SK-N-SH (cell line): ENCODE data around the gene PLP2. TPM values are rescaled to one million over a fixed set of nuclear protein-coding genes. Genes with fewer than 3 reads are reported as not detected.

ENCODE experiments used
- CTCF ChIA-PET: fragments of 300-600, 350-600 bp; formaldehyde crosslinking; extraction: SDS; loops from one replicate; lab custom pipeline; 2021; lab: Yijun Ruan, JAX
- POLR2A ChIA-PET: fragments of 350-600 bp; sonication (Branson Sonifier 250); formaldehyde crosslinking; extraction: SDS; loops from one replicate; lab custom pipeline; 2020; ENCODE audit warnings: antibody characterized with exemption, inconsistent platforms; lab: Yijun Ruan, JAX
- DNase-seq: peaks from one replicate; pipeline ENCODE4 v3.0.0; 2012
- H2AFZ ChIP-seq: fragments of 200-600 bp; sonication (generic); 2 replicates; pipeline ENCODE4 v1.8.1; 2016; ENCODE audit warnings: antibody characterized with exemption, mild to moderate bottlenecking, low read depth
- H3F3A ChIP-seq: fragments of 200-600 bp; sonication (generic); replicated peaks from 2 replicates; pipeline ENCODE3; 2016; ENCODE audit warnings: antibody characterized with exemption, mild to moderate bottlenecking; ENCODE audit not compliant: insufficient read depth
- H3K27ac ChIP-seq, 2 experiments: fragments of 200-500 bp in 1 of 2; fragments of 200-600 bp in 1 of 2; sonication (Bioruptor generic) in 1 of 2; sonication (generic), shearing (Covaris generic) in 1 of 2; 2 replicates each; pipeline versions ENCODE4 v1.5.1 to v1.6.1; 2014 to 2016; ENCODE audit warnings: low read depth in 2 of 2, inconsistent platforms in 1 of 2, low read length in 1 of 2, mild to moderate bottlenecking in 1 of 2, mixed read lengths in 1 of 2
- H3K27me3 ChIP-seq: fragments of 200-600 bp; sonication (generic), shearing (Covaris generic); 2 replicates; pipeline ENCODE4 v1.6.1; 2016; ENCODE audit warnings: mixed run types; ENCODE audit not compliant: insufficient read depth
- H3K36me3 ChIP-seq, 2 experiments: fragments of 200-500 bp in 1 of 2; fragments of 200-600 bp in 1 of 2; sonication (Bioruptor generic) in 1 of 2; sonication (generic) in 1 of 2; replicated peaks in 1 of 2; 2 replicates each; pipeline versions ENCODE3 to v1.5.1; 2014 to 2016; ENCODE audit warnings: low read length in 1 of 2, mild to moderate bottlenecking in 1 of 2; ENCODE audit not compliant: insufficient read depth in 2 of 2, control insufficient read depth in 1 of 2
- H3K4me1 ChIP-seq, 2 experiments: fragments of 200-500 bp in 1 of 2; fragments of 200-600 bp in 1 of 2; sonication (Bioruptor generic) in 1 of 2; sonication (generic), shearing (Covaris generic) in 1 of 2; 2 replicates each; pipeline versions ENCODE4 v1.5.1 to v1.6.1; 2014 to 2016; ENCODE audit warnings: low read depth in 1 of 2, low read length in 1 of 2, mixed run types in 1 of 2; ENCODE audit not compliant: insufficient read depth in 2 of 2, control insufficient read depth in 1 of 2
- H3K4me2 ChIP-seq: fragments of 200-600 bp; sonication (generic), shearing (Covaris generic); 2 replicates; pipeline ENCODE4 v1.6.1; 2017; ENCODE audit warnings: mixed run types
- H3K4me3 ChIP-seq, 2 experiments: fragments of 200-500 bp in 1 of 2; fragments of 200-600 bp in 1 of 2; sonication (Bioruptor generic) in 1 of 2; sonication (generic), shearing (Covaris generic) in 1 of 2; 2 replicates each; pipeline versions ENCODE4 v1.5.1 to v1.8.1; 2014 to 2016; ENCODE audit warnings: low read depth in 2 of 2, inconsistent platforms in 1 of 2, low read length in 1 of 2, mild to moderate bottlenecking in 1 of 2, mixed read lengths in 1 of 2, moderate library complexity in 1 of 2
- H3K79me2 ChIP-seq: fragments of 200-600 bp; sonication (generic); 2 replicates; pipeline ENCODE4 v1.8.1; 2017; ENCODE audit warnings: mild to moderate bottlenecking; ENCODE audit not compliant: insufficient read depth
- H3K9ac ChIP-seq: fragments of 200-600 bp; sonication (generic); 2 replicates; pipeline ENCODE4 v1.6.1; 2017; ENCODE audit warnings: mixed run types
- H3K9me2 ChIP-seq: fragments of 200-600 bp; sonication (generic); 2 replicates; pipeline ENCODE4 v1.6.1; 2017; ENCODE audit warnings: mixed run types
- H3K9me3 ChIP-seq: fragments of 200-600 bp; sonication (generic); 2 replicates; pipeline ENCODE4 v1.6.1; 2017; ENCODE audit warnings: mixed run types, mild to moderate bottlenecking, moderate library complexity
- H4K20me1 ChIP-seq: fragments of 200-600 bp; sonication (generic); 2 replicates; pipeline ENCODE4 v1.6.1; 2017; ENCODE audit warnings: mild to moderate bottlenecking, mixed run types; ENCODE audit not compliant: insufficient read depth
- ELF1 ChIP-seq: IDR thresholded peaks from 2 replicates; pipeline ENCODE4 v1.4.0; 2012
- EP300 ChIP-seq, 2 experiments: IDR thresholded peaks; 2 replicates each; pipeline versions ENCODE4 v1.4.0 to v1.6.1; 2012; ENCODE audit warnings: borderline replicate concordance in 1 of 2, low read depth in 1 of 2, low read length in 1 of 2
- FOSL2 ChIP-seq: IDR thresholded peaks from 2 replicates; pipeline ENCODE4 v1.4.0; 2012; ENCODE audit warnings: low read depth, mild to moderate bottlenecking, moderate library complexity, borderline replicate concordance
- FOXJ3 ChIP-seq: sonication (generic); formaldehyde crosslinking; IDR thresholded peaks from 2 replicates; pipeline ENCODE4 v1.5.1; 2020; ENCODE audit warnings: mild to moderate bottlenecking, missing genetic modification reagents
- MEF2A ChIP-seq: IDR thresholded peaks from 2 replicates; pipeline ENCODE4 v1.4.0; 2012; ENCODE audit warnings: low read depth, borderline replicate concordance
- NFIC ChIP-seq: IDR thresholded peaks from 2 replicates; pipeline ENCODE4 v1.4.0; 2012; ENCODE audit warnings: borderline replicate concordance
- RAD21 ChIP-seq: IDR thresholded peaks from 2 replicates; pipeline ENCODE4 v1.6.1; 2012; ENCODE audit warnings: mild to moderate bottlenecking, low read length
- RCOR1 ChIP-seq: fragments of 150-350 bp; IDR thresholded peaks from 2 replicates; pipeline ENCODE4 v1.6.1; 2017; ENCODE audit warnings: antibody characterized with exemption, low read length
- RFX5 ChIP-seq: IDR thresholded peaks from 2 replicates; pipeline ENCODE4 v1.6.1; 2012; ENCODE audit warnings: mild to moderate bottlenecking, improper control_type of control experiment, low read length
- SMC3 ChIP-seq: IDR thresholded peaks from 2 replicates; pipeline ENCODE4 v1.6.1; 2012; ENCODE audit warnings: low read depth, low read length, improper control_type of control experiment
- TAF1 ChIP-seq: IDR thresholded peaks from 2 replicates; pipeline ENCODE4 v1.6.1; 2012; ENCODE audit warnings: low read depth, mild to moderate bottlenecking, low read length, moderate library complexity, borderline replicate concordance
- USF2 ChIP-seq: fragments of 150-350 bp; IDR thresholded peaks from 2 replicates; pipeline ENCODE4 v1.6.1; 2017; ENCODE audit warnings: antibody characterized with exemption, low read length, low read depth, borderline replicate concordance
- WGBS: methylation state at CpG from one replicate; pipeline ENCODE4 v1.1.6; 2017; ENCODE audit warnings: low lambda C conversion rate; 5-methylcytosine and 5-hydroxymethylcytosine counted together
- polyA plus RNA-seq, 3 experiments: library from polyadenylated mRNA; depleted of rRNA; stranded (reverse); fragments of >200 nt; gene quantifications; 2 replicates each; pipeline ENCODE4 v1.2.3, GENCODE V29; 2012

The PLP2 gene
- polyA plus RNA-seq, 1 of the 3 experiments (the other 2 are of a cell fraction): 146 TPM

- H3F3A ChIP-seq: no peaks in the 10 kb centered on the region
- ChIA-PET CTCF (interaction anchor here (0.6 to 1.7 kb wide), 2 partner anchors 10 to 13 kb away, joined by 3 to 6 read pairs; no protein-coding TSS in a partner anchor), POLR2A (no interaction called here)
- TF ChIP-seq TAF1: no peak
- no peak for TF ChIP-seq FOXJ3 (CRISPR knock-in tag)
- no peak for TF ChIP-seq RAD21
- TF ChIP-seq EP300 (IDR thresholded peaks at IDR 0.05; ENCODE audit: borderline replicate concordance in 1 of 2, low read depth in 1 of 2, low read length in 1 of 2): no peak
- TF ChIP-seq USF2: no peak
- TF ChIP-seq FOSL2: no peak
- no peak for TF ChIP-seq RFX5
- no peaks in the 10 kb centered on the region for H3K36me3 ChIP-seq
- H3K79me2 ChIP-seq: no peaks in the 10 kb centered on the region
- no peaks in the 10 kb centered on the region for H4K20me1 ChIP-seq
- H3K9me3 ChIP-seq: no peaks in the 10 kb centered on the region
- 82% methylated on average over 2 of the region's 2 CpGs for WGBS
- no peak overlapping the region for H3K9ac ChIP-seq
- H3K4me1 ChIP-seq: no peaks in the 10 kb centered on the region
- no peaks in the 10 kb centered on the region for H3K9me2 ChIP-seq
- H3K27me3 ChIP-seq: no peaks in the 10 kb centered on the region; the same call in 1 of the 2 replicates
- no peak overlapping the region for H2AFZ ChIP-seq
- H3K4me2 ChIP-seq: no peak overlapping the region
- H3K4me3 ChIP-seq: no peak overlapping the region
- no peak overlapping the region for H3K27ac ChIP-seq
- no peak for DNase-seq
Observed at GRCh38 chrX:49179358-49179757, 7.7 kb downstream of the PLP2 start.

GRCh38 chrX:49183701-49184281 lies 12.1 kb downstream of the PLP2 start:
- no peaks in the 10 kb centered on the region for H3K79me2 ChIP-seq
- H3K4me2 ChIP-seq: no peak overlapping the region
- CTCF ChIA-PET: no interaction called here
- H3K27ac ChIP-seq: no peak overlapping the region
- H3K27me3 ChIP-seq: peaks cover 5% of the 10 kb centered on the region; the same call in 1 of the 2 replicates
- WGBS: 34% methylated on average over 10 of the region's 18 CpGs
- H4K20me1 ChIP-seq: no peaks in the 10 kb centered on the region
- POLR2A ChIA-PET: no interaction called here
- no peak overlapping the region for H2AFZ ChIP-seq
- no peaks in the 10 kb centered on the region for H3K36me3 ChIP-seq
- H3K9me2 ChIP-seq: no peaks in the 10 kb centered on the region
- no peak overlapping the region for H3K4me3 ChIP-seq
- no peak for TF ChIP-seq MEF2A
- TF ChIP-seq USF2: no peak
- no peak for TF ChIP-seq SMC3
- TF ChIP-seq RFX5: no peak
- TF ChIP-seq NFIC: no peak
- no peak for TF ChIP-seq ELF1
- TF ChIP-seq RCOR1: no peak
- TF ChIP-seq, all 33 proteins: peak for 0
- Histone ChIP-seq H3F3A (no peaks in the 10 kb centered on the region), H3K9ac (no peak overlapping the region), H3K4me1 (no peaks in the 10 kb centered on the region), H3K9me3 (no peaks in the 10 kb centered on the region)
- no peak for DNase-seq
